ENCODE results near the gene TFEB.

Gene TFEB

DNA sequence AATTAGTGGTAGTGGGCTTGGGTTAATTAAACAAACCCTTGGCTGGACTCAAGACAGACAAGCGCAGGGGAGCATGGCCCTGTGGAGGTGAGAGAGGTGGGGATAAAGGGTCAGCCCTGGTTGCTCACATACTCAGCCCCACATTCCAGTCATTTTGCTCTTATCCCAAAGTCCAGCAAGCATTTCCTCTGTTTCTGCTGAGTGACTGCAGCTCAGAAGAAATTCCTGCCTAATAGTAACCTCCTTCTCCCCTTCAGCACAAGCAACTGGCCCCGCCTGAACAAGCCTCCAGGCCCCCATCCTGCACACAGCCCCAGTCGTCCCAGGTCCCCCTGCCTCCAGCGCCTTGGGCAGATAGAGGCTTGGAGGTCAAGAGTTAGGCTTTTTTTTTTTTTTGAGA, 3.6 kb upstream of the TFEB start:
- DNase-seq (ENCODE audit: low read depth in 3 of 3) = no peak

DNA sequence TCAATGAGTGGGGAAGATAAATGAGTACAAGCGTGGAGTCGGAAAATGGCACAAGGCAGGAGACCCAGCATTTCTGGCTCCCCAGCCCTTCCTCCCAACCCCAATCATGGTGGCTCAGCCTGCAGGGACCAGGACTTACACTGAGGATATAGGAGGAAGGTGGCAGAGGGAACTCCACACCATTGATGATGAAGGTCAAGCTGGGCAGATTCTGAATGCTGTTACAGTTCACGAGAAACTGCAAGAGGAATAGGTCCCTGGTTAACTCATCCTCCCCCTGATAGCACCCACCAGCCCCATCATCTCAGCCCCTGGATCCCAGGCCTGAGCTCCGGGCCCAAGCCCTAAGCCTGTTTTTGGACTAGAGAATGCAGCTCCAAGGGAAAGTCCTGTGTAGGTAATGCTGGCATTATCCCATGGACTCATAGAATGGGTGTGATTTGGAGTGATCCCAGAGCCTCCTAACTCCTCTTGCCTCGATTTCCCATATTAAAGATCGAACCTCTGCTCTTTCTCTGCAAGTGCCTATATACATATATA, 2.3 kb upstream of the TFEB start:
- no peak for DNase-seq (ENCODE audit: low read depth in 3 of 3)

DNA sequence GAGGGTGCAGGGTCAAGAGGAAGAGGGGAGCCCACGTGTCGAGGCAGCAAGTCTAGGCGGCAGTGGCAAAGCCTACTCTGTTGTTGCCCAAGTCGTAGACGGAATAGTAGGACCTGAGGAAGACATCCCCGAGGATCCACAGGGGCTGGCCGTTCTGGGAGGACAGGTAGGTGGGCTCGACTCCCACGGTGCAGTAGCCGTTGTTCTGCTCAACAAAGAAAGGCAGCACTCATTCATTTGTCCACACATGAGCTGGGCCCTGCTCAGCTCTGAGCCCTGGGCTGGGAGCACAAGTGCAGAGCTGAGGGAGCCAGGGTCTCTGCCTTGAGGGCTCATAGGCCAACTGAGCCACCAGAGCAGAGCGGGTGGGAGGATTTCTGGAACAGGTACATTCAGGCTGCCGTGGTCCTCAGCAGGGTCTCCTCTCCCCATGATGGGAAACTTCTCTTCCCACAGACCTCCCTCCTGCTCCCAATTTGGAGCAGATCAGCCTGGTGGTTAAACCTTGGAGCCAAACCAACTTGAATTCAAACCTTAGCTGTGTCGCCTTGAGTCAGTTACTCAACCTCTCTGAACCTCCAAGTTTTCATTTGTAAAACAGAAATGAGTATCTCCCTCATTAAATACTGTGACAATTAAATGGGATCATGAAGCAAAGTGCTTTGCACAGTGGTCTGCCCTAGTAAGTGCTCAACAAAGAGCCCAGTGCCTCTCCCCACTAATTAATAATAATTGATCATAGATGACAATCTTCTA, 1.6 kb upstream of the TFEB start:
- DNase-seq (ENCODE audit: low read depth in 3 of 3) = no peak

DNA sequence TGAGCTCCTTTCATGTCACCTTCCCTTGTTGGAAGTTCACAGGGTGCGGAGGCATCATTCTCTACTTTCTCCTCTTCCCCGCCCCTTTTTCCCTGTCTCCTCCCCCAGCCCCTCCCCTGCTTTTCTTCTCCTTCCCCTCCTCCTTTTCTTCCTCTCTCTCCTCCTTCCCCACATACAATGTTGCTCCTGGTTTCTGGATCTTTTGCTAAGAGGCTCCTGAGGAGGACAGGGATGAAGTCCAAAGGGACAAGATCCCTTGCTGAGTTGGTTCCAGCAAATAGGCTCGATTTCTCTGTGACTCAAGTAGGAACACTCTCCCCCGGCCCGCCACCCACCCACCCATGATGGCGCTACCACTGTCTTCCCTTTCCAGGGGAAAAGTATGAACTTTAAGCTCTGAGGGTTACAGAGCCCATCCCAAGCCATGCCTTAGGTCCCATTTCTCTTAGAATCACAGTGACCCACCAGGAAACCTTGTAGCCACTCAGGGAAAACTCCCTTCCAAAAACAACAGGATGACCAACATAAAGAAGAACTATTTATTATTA, 852 bp upstream of the TFEB start:
- no peak for DNase-seq (ENCODE audit: low read depth in 3 of 3)

DNA sequence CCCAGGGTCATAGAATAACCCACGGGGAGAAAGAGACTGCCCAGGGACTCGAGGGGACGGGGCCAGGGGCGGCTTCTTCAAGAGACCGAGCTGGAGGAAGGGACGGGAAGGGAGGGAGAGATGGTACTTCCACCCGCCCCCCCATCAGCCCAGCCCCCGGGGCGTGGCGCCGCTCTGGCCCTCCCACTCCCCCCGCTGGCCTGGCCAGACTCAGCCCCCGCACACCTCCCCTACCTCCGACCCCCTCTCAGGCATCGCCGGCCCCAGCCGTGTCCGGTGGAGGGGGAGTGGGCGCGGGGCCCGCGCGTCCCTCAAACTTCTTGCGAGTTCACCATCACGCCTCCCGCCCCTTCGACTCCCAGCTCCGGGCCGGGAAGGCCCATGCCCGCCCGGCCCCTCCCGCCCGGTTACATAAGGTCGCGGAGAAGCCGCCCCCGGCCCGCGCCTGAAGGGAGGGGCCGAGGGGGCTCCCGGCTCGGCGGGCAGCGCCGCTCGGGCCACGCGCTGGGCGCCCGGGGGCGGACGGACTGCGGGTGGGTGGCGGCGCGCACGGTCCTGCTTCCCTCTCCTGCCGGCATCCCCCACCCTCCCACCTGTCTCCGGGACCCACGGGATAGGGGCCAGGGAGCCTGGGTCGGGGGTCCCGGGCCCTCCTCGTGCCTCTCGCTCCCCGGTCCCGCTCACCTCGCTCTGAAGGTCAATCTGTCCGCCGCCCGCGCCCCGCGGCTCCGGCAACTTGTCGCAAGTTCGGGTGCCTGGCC, 562 bp downstream of the TFEB start:
- peak; percentile 46 to 50 (median 46) for DNase-seq (ENCODE audit: low read depth in 3 of 3)

DNA sequence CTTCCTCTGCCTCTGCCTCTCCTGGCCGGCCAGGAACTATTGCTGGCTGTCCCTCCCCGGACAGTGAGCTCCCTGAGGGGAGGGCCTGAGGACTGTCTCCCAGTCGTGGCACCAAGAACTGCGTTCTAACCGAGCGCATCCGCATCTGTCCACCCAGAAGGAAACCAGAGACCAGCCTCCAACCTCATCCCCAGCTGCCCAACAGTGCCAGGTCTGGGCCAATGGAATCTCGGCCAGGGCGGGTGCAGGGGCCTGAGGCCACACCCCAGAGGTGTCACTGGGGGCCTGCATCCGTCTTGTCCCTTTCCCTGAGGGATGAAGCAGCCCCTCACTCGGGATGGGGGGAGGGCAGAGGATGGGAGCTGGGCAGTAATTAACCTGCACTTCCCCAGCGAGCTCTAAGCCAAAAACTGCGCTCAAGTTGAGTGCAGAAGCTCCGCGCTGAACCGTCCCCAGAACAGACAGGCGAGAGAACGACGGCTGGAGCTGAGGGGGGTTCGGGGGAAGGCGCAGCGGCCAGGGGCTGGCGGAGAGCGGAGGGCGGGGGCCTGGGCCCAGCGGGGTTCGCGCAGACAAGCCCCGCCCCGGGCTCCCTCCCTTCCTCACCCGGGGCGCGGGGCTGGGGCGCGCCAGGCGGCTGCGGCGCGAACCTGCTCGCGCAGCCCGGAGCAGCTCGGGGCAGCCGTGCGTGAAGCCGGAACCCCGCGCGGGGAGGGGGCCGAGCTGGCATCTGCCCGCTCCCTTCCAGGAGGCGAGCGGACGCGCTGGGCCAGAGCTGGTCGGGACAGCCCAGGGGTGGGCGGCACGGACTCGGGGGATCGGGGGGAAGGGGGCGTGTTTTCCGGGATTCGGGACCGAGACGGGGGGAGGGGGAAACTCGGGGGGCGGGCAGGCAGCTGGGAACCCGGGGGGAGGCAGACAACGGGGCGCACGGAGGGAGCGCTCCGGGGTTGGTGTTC, 1.4 kb downstream of the TFEB start:
- DNase-seq (ENCODE audit: low read depth in 3 of 3) = peak; percentile 33 to 40 (median 38)

DNA sequence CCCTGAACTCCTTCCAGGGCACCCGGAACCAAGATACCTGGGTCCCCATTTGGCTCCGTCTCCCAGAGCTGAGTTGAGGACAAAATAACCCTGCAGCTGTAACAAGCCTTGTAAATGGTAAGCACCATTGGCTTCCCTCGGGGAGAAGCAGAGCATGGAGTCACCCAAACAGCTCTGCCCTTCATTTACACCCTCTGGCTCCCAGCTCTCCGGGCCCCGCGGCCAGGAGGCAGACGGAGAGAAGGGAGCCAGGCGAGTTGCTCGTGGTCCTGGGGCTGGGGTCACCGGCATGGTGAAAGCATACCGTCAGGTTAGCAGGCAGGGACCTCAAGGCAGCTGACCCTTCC, 2.1 kb downstream of the TFEB start:
- DNase-seq (ENCODE audit: low read depth in 3 of 3) = no peak

DNA sequence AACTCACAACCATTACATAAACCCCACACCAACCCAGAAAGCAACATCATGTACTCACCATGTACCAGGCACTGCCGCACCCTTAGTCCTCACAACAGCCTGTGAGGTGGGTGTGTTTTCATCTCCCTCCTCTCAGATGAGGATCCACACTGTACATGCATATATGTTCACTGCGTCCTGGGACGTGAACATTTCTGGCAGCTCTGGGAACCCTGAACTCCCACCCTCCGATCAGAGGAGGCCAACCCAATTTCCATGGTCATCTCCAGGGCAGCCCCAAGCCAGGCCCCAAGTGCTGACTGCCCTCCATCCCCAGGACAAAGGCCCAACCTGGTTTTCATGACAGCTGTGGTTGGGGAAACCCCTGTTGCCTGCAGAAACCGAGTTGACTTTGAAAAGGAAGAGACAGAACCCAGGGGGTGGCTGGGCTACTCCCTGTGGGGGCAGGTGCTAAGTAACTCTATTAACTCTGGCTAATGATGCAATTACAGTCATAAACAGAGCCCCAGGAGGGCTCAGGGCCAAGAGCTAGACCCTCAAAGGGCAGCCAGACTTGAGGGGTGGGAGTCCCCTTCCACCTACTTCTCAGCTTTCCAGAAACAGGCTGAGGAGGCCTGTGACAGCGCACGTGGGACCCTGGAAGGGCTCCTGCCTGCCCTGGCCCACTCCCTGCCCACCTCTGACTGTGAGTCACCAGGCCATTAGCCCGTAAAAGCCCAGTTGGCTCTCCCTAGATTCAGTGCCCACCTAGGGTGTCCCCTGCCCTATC, 2.6 kb downstream of the TFEB start:
- DNase-seq (ENCODE audit: low read depth in 3 of 3) = peak; percentile 18 to 38 (median 22)

DNA sequence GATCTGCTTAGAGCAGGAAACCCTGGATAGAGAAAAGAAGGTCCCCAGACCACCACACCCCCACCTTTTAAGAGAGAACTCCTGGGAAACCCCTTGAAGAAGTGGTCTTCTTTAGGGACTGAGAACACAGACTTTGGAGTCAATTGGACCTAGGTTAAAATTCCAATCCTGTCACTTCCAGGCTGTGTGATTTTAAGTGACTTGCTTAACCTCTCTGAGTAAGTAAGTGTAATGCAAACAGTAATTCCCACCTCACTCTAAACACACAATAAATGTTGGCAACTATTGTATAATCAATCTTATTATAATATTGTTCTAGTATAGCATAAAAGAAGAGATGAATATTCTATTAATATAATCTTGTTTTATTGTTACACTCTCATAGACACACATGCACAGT, 3.3 kb downstream of the TFEB start:
- DNase-seq (ENCODE audit: low read depth in 3 of 3) = no peak

DNA sequence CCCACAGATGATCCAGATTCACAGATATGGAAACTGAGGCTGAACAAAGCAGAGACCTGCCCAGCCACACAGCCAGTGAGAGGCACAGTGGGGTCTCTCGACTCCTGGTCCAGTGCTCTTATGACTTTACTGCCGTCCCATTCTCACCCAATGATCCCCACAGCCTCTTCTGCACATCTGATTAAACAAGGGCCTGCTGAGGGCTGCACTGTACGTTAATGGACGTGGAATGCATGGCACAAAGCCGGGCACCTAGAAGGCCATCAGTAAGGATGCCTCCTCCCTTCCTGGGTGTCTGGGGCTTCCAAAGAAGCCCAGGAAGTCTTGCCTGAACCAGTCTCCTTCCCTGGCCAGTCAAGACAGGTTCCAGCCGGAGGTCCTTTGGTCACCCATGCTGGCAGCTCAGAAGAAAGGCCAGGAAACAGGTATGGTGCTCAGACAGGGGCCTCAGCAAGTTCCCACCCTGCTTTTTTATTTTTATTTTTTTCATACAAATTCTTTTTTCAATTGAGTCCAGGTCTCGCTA, 3.8 kb downstream of the TFEB start:
- no peak for DNase-seq (ENCODE audit: low read depth in 3 of 3)

DNA sequence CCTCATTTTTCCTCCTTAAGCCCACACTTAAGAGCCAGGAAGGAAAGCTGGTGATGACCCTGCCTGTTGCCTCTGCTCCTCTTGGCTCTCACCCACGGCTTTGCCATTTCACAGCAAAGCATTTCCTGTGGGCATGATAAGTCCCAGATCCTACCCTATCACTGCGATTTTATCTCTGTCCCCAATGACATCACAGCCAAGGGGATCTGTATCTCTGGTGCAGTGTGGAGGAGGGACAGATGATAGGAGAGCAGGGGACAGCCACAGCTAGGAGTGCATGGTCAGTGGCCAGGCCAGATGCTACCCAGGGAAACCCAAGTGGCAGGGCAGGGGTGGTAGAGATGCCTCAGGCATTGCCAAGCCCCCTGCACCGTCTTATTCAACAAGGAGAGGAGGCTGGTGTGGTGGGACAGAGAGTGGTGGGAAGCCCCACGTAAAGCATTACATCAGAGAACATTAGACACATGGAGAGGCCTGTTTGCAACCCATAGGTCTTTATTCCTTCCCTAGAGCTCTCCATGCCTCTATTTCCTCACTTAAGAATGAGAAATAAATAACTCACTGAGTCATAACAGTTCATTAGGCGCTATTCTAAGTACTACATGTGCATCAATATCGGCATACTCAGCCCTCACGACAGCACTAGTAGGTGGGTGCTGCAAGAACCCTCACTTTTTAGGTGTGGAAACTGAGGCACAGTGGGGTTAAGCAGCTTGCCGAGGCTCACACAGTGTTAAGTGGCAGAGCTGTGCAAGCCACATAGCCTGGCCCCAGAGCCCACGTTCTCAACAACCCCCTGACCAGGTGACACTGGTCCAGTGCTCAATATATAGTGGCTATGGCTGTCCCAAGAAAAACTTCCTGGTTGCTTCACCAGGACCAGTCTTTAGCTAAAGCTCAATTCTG, 4.6 kb downstream of the TFEB start:
- DNase-seq (ENCODE audit: low read depth in 3 of 3) = no peak

DNA sequence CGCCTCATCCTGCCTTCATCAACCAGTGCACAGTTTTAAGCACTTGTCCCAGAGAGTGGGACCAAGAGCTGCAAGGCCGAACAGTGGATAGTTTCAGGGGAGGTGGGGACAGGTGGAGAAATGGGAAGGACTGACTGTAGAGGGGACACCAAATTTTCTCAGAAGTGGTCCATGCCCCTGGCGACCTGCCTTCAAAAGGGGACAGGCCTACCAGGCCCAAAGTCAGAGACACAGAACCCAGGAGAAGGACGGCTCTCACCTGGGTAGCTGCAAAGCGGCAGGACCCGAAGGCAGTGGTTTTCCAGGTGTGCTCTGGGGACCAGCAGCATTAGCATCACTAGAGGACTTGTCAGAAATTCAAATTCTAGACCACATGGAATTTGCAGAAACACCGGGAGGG, 5.8 kb downstream of the TFEB start:
- no peak for DNase-seq (ENCODE audit: low read depth in 3 of 3)

DNA sequence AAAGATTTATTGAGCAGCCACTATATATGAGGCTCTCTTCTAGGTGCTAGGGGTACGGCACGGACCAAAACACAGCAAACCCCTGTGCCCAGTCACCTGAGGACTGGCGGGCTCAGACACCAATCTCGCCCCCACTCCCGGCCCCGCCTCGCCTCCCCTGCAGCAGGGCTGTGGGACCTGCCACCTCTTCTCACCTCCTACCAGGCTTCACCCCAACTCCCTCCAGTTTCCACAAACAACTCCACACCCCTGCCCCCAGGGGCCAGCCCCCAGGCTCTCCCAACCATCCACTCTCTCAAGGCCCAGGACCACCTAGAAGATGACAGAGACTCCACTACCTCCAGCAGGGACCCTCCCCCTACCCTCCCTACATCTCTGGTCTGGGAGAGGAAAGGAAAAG, 6.5 kb downstream of the TFEB start:
- DNase-seq (ENCODE audit: low read depth in 3 of 3) = no peak

DNA sequence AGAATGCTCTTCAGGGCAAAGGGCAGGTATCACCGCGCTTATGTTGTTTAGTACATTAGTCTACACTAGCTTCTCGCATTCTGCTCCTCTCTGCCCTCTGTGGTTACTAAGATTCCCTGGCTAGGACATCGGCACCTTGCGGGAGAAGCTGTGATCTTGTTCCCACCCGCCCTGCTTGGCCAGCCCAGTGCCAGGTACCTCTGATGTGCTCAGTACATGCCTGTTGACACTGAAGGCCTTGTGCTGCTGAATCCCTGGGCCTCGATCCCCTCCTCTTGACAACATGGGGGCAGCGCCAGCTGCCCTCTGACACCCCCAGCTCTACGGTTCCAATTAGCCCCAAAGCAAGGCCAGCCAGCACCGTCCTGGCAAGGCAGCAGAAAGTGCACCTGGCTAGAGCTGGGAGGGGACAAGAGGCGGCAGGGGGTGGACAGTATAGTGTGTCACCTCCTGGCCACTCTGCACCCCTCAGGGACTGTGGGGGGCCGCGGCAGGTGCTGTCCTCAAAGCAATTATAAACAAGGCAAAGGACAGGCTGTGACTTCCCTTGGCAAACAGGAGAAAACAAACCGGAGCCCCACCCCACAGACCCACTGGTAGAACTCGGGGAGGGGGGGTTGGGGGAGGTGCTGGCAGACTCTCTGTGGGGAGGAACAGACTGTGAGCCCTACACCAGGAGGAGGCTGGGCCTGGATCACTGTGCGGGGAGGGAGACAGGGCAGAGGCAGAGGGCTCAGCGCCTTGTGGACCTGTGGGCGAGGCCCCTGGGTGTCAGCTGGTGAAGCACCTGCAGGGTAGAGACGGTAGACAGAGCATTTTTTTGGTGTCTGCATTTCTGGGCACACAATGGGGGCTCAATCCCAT, 7.1 kb downstream of the TFEB start:
- no peak for DNase-seq (ENCODE audit: low read depth in 3 of 3)

DNA sequence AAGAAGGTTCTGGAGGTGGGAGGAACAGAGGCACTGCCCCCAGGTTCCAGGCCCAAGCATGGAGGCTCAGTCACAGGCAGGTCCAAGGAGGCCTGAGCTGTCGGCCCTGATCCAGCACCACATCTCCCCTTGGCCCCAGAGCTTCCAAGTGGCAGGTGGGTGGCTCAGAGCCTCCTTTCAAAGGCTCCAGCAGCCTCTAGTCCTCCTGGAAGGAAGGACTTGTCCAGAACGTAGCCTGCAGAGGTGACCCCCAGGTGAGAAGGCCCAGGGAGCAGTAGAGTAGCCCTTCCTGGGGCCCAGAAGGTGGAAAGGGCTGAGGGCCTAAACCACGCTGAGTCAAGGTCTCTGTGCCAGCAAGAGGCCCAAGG, 7.7 kb downstream of the TFEB start:
- no peak for DNase-seq (ENCODE audit: low read depth in 3 of 3)

DNA sequence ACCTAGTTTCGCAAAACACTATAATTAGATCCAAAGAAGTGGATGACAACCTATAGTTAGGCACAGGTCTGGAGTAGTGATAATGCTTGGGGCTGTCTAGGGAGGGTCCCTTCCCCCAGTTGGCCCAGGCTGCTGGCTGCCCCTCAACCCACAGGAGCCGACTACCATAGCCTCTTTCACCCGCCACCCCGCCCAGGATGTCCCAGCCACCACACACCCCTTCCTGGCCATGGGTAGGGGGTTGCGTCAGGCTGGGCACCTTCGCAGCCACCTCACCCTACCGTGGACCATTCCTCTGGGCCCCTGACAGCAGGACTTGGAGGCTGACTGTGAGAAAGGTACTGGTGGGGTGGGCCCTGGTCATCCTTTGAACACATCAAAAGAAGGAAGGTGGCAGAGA, 8.5 kb downstream of the TFEB start:
- DNase-seq (ENCODE audit: low read depth in 3 of 3) = no peak

DNA sequence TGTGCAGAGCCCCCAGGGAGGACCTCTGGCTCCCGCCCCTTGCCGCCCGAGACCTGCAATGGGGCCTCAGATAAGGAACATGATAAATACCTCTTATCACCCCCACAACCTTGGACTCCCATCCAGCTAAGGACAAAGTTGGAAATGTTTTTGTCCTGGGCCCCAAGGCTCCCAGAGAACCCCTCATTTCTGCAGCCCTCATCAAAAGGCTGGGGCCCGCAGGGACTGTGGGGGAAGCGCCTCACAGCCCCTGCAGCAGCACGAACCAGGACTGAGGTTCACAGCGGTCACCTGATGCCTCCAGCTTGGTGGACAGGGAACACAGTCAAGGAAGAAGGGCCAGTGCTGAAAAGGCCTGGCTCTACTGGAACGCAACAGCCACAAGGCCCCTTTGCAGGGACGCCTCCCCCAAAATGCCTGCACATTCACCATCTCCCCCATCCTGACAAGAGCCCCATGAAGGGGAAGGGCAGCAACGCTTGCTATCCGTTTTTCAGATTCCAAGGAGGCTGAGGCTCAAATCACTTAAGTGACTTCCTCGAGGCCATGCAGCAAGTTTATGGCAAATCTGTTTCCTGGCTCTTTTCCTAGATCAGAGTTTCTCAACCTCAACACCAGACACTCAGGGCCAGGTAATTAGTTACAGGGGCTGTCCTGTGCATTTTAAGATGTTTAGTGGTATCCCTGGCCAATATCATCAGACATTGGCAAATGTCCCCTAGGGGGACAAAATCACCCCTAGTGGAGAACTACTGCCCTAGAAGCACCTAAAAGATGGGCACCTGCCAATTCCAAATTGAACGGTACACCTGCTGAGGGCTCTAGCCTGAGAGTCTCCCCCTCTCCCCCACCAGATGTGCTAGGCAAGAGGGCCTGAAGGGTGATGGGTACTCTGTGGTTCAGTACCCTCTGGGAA, 10.6 kb downstream of the TFEB start:
- no peak for DNase-seq (ENCODE audit: low read depth in 3 of 3)

DNA sequence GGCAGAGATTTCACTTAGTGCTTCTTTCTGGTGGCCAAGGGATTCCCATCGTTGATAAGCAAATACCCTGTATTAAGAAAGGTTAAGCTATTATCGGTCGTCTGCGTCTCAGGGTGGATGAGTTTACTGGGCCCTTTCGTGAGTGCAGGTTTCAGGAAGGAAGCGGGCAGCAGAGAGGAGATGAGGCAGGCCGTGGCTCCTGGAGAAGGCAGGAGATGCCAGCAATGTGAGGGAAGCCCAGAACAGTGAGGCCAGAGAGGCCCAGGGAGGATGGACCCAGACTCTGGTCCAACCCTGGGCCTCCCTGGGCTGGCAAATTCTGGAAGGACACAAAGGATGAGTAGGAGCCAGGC, 11.2 kb downstream of the TFEB start:
- no peak for DNase-seq (ENCODE audit: low read depth in 3 of 3)
